ENCODE data around the gene SRSF10.

SRSF10 gene

DNA sequence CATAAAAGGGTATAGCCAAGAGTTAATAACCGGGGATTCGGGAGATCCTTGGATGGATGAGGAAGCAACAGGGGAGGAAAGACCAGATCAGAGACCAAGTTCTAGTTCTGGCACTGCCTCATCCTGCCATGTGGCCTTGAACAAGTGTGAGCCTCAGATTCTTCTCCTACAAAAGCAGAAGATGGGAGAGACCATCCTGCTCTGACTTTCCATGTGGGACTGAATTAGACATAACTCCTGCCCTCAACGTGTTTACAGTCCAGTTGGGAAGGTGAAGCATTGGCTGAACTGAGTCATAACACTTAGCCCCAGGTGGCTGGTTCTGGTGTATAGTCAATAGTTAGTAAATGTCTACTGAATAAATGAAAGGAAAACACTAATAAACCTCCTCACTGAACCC lies 54.8 kb downstream of the SRSF10 start:
- Histone ChIP-seq H3K79me2 (ENCODE audit: insufficient read depth, low read length) (no peaks in the 10 kb centered on the region), H3K9ac (ENCODE audit: low read depth, low read length, poor library complexity, severe bottlenecking) (no peak overlapping the region), H3K27me3 (ENCODE audit: insufficient read depth, low read length, poor library complexity, severe bottlenecking) (no peaks in the 10 kb centered on the region), H3F3A (ENCODE audit: low read depth) (no peaks in the 10 kb centered on the region), H3K4me2 (ENCODE audit: low read depth, low read length, poor library complexity, severe bottlenecking) (no peak overlapping the region), H2AFZ (ENCODE audit: low read length) (no peak overlapping the region), H3K9me2 (replicated peaks; ENCODE audit: low read depth, low read length) (no peaks in the 10 kb centered on the region), H3K4me1 (ENCODE audit: insufficient read depth, low read length, poor library complexity, severe bottlenecking) (peaks cover 5% of the 10 kb centered on the region), H3K4me3 (ENCODE audit: low read length, poor library complexity, severe bottlenecking) (no peak overlapping the region), H3K36me3 (ENCODE audit: insufficient read depth, low read length) (no peaks in the 10 kb centered on the region), H3K9me3 (ENCODE audit: insufficient read depth, low read depth, low read length) (no peaks in the 10 kb centered on the region), H4K20me1 (ENCODE audit: insufficient read depth, low read length, poor library complexity, severe bottlenecking) (no peaks in the 10 kb centered on the region)
- TF ChIP-seq EZH2phosphoT487 (IDR thresholded peaks at IDR 0.05; ENCODE audit: borderline replicate concordance): no peak
- TF ChIP-seq, protein P1, sequence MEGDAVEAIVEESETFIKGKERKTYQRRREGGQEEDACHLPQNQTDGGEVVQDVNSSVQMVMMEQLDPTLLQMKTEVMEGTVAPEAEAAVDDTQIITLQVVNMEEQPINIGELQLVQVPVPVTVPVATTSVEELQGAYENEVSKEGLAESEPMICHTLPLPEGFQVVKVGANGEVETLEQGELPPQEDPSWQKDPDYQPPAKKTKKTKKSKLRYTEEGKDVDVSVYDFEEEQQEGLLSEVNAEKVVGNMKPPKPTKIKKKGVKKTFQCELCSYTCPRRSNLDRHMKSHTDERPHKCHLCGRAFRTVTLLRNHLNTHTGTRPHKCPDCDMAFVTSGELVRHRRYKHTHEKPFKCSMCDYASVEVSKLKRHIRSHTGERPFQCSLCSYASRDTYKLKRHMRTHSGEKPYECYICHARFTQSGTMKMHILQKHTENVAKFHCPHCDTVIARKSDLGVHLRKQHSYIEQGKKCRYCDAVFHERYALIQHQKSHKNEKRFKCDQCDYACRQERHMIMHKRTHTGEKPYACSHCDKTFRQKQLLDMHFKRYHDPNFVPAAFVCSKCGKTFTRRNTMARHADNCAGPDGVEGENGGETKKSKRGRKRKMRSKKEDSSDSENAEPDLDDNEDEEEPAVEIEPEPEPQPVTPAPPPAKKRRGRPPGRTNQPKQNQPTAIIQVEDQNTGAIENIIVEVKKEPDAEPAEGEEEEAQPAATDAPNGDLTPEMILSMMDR (conservative IDR thresholded peaks at IDR 0.05; ENCODE audit: low read length): no peak

DNA sequence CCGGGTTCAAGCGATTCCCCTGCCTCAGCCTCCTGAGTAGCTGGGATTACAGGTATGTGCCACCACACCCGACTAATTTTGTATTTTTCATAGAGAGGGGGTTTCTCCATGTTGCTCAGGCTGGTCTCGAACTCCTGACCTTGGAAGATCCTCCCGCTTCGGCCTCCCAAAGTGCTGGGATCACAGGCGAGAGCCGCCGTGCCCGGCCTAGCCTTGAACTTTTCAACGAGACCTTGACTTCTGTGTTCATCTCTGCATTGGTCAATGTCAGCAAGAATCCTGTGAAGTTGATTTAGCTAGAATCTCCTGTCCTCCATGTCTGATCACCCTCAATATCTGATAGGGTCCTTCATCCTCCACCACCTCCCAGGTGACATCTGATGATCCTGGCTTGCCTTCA lies 55.5 kb downstream of the SRSF10 start:
- no peaks in the 10 kb centered on the region for H4K20me1 ChIP-seq (ENCODE audit: insufficient read depth, low read length, poor library complexity, severe bottlenecking)
- H3K9me2 ChIP-seq (replicated peaks; ENCODE audit: low read depth, low read length): no peaks in the 10 kb centered on the region
- TF ChIP-seq EZH2phosphoT487 (IDR thresholded peaks at IDR 0.05; ENCODE audit: borderline replicate concordance): no peak
- TF ChIP-seq, protein P1 (conservative IDR thresholded peaks at IDR 0.05; ENCODE audit: low read length): no peak
- H3K79me2 ChIP-seq (ENCODE audit: insufficient read depth, low read length): no peaks in the 10 kb centered on the region
- no peaks in the 10 kb centered on the region for H3K27me3 ChIP-seq (ENCODE audit: insufficient read depth, low read length, poor library complexity, severe bottlenecking)
- no peak overlapping the region for H3K4me2 ChIP-seq (ENCODE audit: low read depth, low read length, poor library complexity, severe bottlenecking)
- no peak overlapping the region for H3K4me3 ChIP-seq (ENCODE audit: low read length, poor library complexity, severe bottlenecking)
- H3K9me3 ChIP-seq (ENCODE audit: insufficient read depth, low read depth, low read length): no peaks in the 10 kb centered on the region
- peaks cover 11% of the 10 kb centered on the region for H3K4me1 ChIP-seq (ENCODE audit: insufficient read depth, low read length, poor library complexity, severe bottlenecking)
- no peak overlapping the region for H3K9ac ChIP-seq (ENCODE audit: low read depth, low read length, poor library complexity, severe bottlenecking)
- H2AFZ ChIP-seq (ENCODE audit: low read length): no peak overlapping the region
- no peaks in the 10 kb centered on the region for H3K36me3 ChIP-seq (ENCODE audit: insufficient read depth, low read length)
- no peaks in the 10 kb centered on the region for H3F3A ChIP-seq (ENCODE audit: low read depth)

DNA sequence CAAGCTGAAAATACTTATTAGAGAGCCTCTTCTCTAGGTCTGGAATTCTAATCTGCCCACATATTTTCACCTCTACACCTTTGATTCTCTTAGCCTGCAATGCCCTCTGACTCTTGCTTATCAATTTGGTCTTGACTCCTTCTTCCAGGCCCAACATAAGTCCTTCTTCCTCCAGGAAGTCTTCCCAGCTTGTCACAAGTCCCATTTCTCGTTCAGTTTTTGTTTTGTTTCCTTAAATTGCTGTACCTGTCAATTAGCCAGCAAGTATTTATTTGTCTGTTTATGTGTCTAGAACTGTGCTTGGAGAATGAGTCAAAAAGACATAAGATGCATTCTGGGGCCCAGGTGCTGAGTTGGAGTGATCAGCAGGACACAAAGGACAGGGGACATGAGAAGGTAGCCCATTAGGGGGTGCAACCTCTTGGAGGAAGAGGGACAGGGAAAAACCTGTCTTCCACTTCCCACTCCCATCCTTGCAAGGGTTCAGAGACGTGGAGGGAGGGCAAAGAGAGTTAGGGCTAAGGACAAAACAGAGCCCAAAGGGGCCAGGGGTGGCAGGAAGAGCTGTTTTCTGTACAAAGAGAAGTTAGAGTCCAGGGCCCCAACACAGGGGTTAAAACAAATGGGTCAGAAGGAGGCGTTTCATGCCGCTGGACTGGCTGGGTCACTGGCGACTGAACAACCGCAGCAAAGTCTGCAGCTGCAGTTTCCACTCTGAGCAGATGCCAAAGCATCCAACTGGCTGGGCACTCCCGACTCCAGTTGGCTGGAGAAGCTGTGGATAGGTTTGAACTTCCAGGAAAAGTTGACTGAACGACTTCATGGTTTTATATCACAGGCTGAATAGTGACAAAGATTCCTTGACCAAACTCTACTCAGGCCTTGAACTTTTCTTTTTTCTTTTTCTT lies 56.3 kb downstream of the SRSF10 start:
- Histone ChIP-seq H3K4me3 (ENCODE audit: low read length, poor library complexity, severe bottlenecking) (no peak overlapping the region), H3K9me3 (ENCODE audit: insufficient read depth, low read depth, low read length) (no peaks in the 10 kb centered on the region), H3K9me2 (replicated peaks; ENCODE audit: low read depth, low read length) (no peaks in the 10 kb centered on the region), H3K4me1 (ENCODE audit: insufficient read depth, low read length, poor library complexity, severe bottlenecking) (peaks cover 11% of the 10 kb centered on the region), H3K9ac (ENCODE audit: low read depth, low read length, poor library complexity, severe bottlenecking) (no peak overlapping the region), H4K20me1 (ENCODE audit: insufficient read depth, low read length, poor library complexity, severe bottlenecking) (no peaks in the 10 kb centered on the region), H2AFZ (ENCODE audit: low read length) (no peak overlapping the region), H3F3A (ENCODE audit: low read depth) (no peaks in the 10 kb centered on the region), H3K4me2 (ENCODE audit: low read depth, low read length, poor library complexity, severe bottlenecking) (no peak overlapping the region), H3K79me2 (ENCODE audit: insufficient read depth, low read length) (no peaks in the 10 kb centered on the region), H3K27me3 (ENCODE audit: insufficient read depth, low read length, poor library complexity, severe bottlenecking) (no peaks in the 10 kb centered on the region), H3K36me3 (ENCODE audit: insufficient read depth, low read length) (no peaks in the 10 kb centered on the region)
- TF ChIP-seq, protein P1 (conservative IDR thresholded peaks at IDR 0.05; ENCODE audit: low read length): no peak
- TF ChIP-seq EZH2phosphoT487 (IDR thresholded peaks at IDR 0.05; ENCODE audit: borderline replicate concordance): no peak

All from Loucy (cell line).